Fibroblast of the aortic adventitia (primary cell): ENCODE data around the gene LRPPRC. TPM values are rescaled to one million over a fixed set of nuclear protein-coding genes. Genes with fewer than 3 reads are reported as not detected.
"Not testable (repeated sequence)": the region's sequence is repeated elsewhere in the genome, so short reads cannot be mapped to it uniquely, and the experiment has no call there.

Source experiments
- DNase-seq: peaks from one replicate; pipeline ENCODE4 v3.0.0-alpha.2; 2010; ENCODE audit warnings: low read depth
- H3K4me3 ChIP-seq: 2 replicates; pipeline ENCODE4 v1.5.1; 2011; ENCODE audit warnings: low read depth, mild to moderate bottlenecking, control low read depth, low read length, moderate library complexity
- total RNA-seq: library from RNA; depleted of rRNA; stranded (reverse); fragments of >200 nt; gene quantifications from 2 replicates; pipeline ENCODE4 v1.2.3, GENCODE V29; 2012; ENCODE audit warnings: low replicate concordance
- TF ChIP-seq, protein P1 (sequence below): IDR thresholded peaks from 2 replicates; pipeline ENCODE4 v1.5.1; 2011; ENCODE audit warnings: mild to moderate bottlenecking, low read length, control low read depth, inconsistent platforms; ENCODE audit not compliant: insufficient read depth

Gene LRPPRC
- total RNA-seq: 64.1 and 106 TPM in 2 replicates

GRCh38 chr2:43995733-43996533 lies at the start of gene LRPPRC:
Gene LRPPRC, minus strand, starts transcription at chr2:43995989. Its CDS starts 42 bp downstream, at chr2:43995947.
- TF ChIP-seq, protein P1, sequence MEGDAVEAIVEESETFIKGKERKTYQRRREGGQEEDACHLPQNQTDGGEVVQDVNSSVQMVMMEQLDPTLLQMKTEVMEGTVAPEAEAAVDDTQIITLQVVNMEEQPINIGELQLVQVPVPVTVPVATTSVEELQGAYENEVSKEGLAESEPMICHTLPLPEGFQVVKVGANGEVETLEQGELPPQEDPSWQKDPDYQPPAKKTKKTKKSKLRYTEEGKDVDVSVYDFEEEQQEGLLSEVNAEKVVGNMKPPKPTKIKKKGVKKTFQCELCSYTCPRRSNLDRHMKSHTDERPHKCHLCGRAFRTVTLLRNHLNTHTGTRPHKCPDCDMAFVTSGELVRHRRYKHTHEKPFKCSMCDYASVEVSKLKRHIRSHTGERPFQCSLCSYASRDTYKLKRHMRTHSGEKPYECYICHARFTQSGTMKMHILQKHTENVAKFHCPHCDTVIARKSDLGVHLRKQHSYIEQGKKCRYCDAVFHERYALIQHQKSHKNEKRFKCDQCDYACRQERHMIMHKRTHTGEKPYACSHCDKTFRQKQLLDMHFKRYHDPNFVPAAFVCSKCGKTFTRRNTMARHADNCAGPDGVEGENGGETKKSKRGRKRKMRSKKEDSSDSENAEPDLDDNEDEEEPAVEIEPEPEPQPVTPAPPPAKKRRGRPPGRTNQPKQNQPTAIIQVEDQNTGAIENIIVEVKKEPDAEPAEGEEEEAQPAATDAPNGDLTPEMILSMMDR: no peak
- peak within 1 kb of the TSS; percentile 98 for H3K4me3 ChIP-seq
- peak; percentile 98 for DNase-seq

GRCh38 chr2:44045061-44045460 lies 49.3 kb upstream of the LRPPRC start:
- TF ChIP-seq, protein P1: no peak

GRCh38 chr2:44044281-44044720 lies 48.5 kb upstream of the LRPPRC start:
- H3K4me3 ChIP-seq: no peak overlapping the region
- DNase-seq: peak; percentile 78
- TF ChIP-seq, protein P1: peak; percentile 94

More at GRCh38 chr2:44045061-44045460, 49.3 kb upstream of the LRPPRC start:
- no peak for DNase-seq
- H3K4me3 ChIP-seq: no peak overlapping the region

DNA sequence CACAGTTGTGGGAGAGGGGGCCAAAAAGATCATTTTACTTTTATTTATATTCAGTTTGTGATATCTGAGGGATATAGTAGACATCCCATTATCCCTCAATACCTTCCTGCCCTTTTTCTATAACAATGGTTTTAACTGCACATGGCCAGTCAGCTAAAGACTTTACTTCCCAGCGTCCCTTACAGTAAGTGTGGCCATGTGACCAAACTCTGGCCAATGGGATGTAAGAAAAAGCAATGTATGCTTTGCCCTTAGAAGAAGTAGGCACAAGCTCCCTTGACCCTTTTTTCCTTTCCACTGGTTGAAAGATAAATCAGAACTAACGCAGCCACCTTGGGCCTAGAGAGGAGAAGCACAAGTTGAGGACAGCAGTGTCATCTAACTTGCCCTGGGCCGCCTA lies 44.6 kb upstream of the LRPPRC start:
- TF ChIP-seq, protein P1: no peak
- no peak overlapping the region for H3K4me3 ChIP-seq
- no peak for DNase-seq

- DNase-seq: no peak
- TF ChIP-seq, protein P1: no peak
- H3K4me3 ChIP-seq: no peak overlapping the region
Measured at GRCh38 chr2:44038277-44038676, 42.5 kb upstream of the LRPPRC start.

- H3K4me3 ChIP-seq: no peak overlapping the region
- no peak for DNase-seq
- TF ChIP-seq, protein P1: no peak
Measured at GRCh38 chr2:44037221-44037620, 41.4 kb upstream of the LRPPRC start.

DNA sequence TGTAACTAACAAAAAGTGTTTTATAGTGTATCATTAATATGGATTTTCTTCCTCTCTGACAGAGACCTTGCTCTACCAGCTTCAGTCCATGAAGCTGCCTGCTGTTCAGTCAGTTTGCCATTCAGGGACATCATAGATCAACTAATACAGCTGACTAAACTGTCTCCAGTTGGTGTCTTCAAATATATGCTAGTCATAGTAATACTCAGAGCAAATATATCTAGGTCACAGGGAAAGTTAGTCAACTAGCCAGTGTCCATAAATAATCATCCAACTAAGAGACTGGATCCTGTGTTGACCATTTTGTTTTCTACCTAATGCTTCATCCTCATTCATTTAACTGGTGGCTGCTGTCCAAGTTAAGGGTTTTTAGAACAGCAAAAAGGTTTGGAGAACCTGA lies 38.2 kb upstream of the LRPPRC start:
- DNase-seq: no peak
- no peak overlapping the region for H3K4me3 ChIP-seq
- TF ChIP-seq, protein P1: no peak

- not testable (repeated sequence) for DNase-seq
Measured at GRCh38 chr2:44027076-44027475, 31.3 kb upstream of the LRPPRC start.

More at GRCh38 chr2:44027076-44027475, 31.3 kb upstream of the LRPPRC start:
- H3K4me3 ChIP-seq: not testable (repeated sequence)
